NCI-H82 (cell line): ENCODE results near the gene MYH4.

ENCODE experiments used
- DNase-seq: peaks from one replicate; lab custom pipeline; 2025; lab: John Stamatoyannopoulos, UW

The MYH4 gene

DNA sequence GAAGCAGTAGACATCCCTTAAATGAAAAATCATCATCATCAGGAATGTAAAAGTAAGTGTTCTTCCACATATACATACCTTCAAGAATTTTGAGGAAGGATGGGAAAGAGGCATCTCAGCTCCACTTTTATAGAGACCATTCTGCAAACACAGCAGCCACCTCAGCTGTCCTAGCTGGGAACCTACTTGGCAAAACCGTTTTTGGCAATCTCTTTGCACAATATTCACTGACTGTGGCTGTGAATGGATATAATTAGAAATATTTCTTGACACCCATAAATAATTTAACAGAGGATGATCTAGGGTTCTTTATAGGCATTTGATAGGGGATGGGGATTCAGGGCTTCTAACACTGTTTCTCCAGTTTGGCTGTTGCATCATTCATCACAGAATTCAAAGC is at the start of gene MYH4:
Gene MYH4, minus strand, starts transcription at position 101 of the 400 bp plus-strand sequence. CDS start 2,814 bp downstream, outside the sequence.
- DNase-seq: no peak

DNA sequence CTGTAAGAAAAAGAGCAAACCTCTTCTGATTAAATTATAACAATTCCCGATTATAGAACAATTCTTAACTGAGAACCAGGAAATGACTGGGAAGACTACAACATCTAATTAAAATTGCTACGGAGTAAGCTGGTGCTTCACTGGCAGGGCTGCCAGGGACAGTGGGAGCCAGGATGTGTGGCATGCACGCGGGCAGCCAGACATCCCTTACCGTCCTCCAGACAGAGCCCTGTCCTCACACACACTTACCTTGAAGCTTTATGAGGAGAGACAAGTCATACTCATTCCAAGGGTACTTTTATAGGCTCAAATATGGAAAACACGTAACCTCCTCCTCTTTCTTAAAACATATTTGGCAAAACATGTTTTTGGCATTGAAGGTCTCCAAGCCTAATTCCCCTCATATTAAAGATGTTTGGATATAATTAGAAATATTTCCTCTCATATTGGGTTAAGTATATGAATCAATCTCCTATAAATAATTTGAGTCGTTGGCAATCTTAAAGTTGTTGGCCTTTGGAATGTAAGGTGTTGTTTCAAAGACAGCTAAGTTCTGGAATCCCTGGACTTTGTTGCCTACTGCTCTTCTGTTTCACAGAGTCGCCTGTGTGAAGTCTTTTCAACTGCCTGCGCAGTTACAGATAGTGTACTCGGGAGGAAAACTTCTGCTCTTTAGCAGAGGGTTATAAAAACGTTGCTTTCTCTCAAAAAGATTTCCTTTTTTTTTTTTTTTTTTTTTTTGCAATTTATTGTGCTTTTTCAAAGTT is 49.1 kb upstream of the MYH4 start, which contains the start of gene MYH1:
Gene MYH1, minus strand, starts transcription at position 272 of the 767 bp plus-strand sequence. CDS start 1,900 bp downstream, outside the sequence.
- DNase-seq: no peak

DNA sequence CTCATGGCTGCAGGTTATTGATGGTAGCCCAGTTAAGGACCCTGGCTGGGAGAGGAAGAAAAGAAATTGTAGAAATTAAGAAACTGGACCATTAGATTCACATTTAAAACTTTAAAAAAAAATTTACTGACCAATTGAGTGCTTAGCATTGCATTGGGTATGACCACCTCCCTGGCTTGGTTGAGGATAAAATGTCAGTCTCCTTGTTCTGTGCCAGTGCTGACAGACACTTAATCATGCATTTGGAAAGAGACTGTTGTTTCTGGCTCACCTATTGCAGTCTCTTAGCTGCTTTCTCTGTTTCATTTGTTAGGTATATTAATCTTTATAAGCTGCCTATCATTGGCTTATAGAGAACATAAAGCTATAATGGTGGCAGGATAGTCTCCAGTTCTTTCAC is 47.3 kb upstream of the MYH4 start:
- DNase-seq: no peak

DNA sequence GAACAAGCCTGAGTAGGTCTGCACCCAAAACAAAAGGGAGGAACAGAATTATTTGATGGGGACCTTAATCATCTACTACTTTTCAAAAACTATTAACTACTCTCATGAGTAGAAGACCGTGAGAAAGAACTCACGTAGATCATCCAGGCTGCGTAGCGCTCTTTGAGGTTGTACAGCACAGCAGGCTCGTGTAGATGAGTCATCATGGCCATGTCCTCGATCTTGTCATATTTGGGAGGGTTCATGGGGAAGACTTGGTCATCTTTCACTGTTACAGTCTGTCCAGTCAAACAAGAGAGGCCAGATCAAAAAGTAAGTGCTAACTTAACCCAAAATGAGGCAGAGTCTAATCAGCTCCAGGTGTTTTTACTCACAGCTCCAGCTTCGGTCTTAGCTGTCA is 46.7 kb upstream of the MYH4 start:
- DNase-seq: no peak

DNA sequence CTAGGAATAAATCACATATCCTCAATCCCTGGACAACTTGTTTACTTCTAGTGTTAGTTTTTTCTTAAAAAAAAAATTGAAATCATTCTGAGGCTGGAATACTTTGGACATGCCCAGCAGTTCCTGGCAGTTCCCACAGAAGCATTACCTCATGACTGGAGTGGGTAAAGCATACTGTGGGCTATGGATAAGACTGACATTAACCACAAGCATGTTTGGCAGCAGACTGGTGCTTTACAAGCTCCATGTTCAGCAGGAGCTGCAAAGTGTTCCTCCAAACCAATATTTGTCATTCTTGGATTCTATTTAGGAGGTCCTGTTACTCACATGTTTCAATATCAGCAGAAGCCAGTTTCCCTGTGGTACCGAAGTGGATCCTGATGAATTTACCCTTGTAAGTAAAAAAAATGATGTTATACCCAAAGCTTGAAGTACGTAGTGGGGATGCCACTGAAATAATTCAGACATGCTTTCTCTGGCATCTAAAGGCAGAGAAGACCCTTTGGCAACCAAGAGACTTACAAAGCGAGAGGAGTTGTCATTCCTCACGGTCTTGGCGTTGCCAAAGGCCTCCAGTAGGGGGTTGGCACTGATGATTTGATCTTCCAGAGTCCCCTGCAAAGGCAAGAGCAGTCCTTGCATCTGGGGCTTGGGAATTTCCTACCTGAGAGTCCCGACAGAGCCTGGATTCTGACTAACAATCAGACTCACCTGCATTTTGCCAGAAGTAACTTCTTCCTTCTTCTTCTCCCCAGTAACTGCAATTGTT is 44.1 kb upstream of the MYH4 start:
- no peak for DNase-seq

DNA sequence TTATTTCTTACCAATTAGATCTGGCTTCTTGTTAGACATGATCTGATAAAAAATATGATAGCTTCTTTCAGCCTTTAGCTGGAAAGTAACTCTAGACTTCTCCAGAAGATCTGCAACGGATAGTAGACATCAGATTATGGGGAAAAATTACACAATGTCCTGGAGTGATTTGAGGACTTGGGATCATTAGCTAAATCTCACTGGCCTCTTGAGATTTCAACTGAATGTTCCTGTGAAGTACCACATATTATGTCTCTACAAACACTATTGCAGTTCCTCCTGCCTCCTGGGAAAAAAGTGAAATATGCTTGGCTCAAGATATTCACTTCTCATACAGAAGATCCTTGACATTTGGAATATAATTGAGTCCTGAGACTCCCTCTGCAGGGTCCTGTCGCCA is 43.5 kb upstream of the MYH4 start:
- DNase-seq: no peak

DNA sequence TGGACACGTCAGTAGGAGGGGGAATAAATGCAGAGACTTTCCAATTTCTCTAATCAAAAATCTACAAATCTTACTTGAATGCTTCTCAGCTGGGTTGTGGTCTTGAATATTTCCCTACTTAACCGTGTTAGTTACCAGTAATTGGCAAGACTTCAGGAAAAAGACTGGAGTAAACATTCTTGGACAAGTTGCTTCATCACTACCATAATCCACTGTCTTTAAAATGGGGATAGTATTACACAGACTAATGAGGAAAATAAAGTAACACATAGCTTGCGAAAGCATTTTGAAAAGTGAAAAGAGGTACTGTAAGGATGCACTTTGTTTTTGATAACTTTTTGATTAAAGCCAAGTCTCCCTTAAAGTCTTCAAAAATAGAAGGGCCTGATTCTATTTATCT is 30.6 kb upstream of the MYH4 start:
- no peak for DNase-seq

DNA sequence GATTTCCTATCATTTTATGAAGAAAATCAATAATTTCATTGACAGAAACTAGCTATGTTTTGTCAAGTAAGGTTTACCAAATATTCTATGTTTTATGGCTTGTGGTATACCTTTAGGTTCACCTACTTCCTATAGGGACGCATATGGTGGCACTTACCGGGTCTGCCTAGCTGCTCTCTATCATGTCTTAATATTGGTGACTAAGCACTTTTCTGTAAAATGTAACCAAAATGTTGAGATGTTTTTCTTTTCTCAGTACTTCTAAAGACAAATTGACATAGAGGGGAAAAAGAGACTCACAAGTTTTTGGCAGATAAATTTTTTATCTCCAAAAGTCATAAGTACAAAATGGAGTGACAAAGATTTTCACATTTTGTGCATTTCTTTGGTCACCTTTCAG is 22.6 kb upstream of the MYH4 start:
- DNase-seq: no peak

DNA sequence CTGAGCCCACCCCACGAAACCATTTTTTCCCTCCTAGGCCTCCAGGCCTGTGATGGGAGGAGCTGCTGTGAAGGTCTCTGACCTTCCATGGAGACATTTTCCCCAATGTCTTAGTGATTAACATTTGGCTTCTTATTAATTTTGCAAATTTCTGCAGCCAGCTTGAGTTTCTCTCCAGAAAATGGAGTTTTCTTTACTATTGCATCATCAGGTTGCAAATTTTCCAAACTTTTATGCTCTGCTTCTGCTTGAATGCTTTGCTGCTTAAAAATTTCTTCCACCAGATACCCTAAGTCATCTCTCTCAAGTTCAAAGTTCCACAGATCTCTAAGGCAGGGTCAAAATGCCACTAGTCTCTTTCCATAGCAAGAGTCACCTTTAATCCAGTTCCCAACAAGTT is 12.9 kb upstream of the MYH4 start:
- no peak for DNase-seq

DNA sequence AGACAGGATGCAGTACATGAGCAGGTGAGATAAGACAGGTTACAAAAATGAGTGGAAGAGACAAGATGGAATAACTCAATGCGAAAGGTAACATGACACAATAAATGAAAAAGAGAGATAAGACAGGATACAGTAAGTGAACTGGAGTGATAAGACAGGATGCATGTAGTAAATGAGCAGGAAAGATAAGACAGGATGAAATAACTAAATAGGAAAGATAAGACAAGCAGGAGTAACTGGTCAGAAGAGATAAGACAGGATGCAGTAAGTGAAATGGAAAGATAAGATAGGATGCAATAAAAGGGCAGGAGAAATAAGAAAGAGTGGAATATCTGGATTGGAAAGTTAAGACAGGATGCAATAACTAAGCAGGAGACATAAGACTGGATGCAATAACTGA is 8.3 kb upstream of the MYH4 start:
- no peak for DNase-seq

DNA sequence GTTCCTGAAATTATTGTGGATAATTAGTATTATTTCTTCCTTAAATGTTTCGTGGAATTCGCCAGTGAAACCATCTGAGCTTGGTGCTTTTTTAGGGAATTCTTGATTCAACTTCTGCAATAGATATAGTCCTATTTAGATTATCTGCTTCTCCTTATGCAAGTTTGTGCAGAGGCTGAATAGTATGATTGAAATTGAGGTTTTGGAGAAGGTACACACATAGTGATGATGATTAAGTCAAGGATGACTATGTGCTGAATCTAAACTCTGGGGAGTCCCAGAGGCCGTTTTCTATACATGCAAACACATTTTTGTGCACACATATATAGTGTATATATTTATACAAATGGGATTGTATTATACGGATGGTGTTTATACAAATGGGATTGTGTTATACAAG is 5.2 kb upstream of the MYH4 start:
- DNase-seq: no peak

DNA sequence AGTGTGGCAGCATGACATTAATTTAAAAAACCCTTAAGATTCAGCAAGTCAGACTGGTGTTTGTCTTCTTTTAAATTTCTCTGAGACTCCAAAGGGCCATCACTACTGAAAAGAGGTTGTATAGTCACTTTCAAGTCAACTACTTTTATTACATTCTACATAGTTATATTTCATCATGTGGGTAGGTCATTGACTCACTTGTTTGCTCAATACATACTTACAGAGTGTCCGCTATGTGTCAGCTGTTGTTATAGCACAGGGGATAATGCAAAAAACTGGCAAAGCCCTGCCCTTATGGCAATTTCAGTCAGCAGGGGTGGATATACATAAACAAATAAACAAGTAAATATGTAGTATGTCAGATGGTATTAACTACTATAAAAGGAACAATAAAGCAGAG is 2.5 kb upstream of the MYH4 start:
- DNase-seq: no peak

DNA sequence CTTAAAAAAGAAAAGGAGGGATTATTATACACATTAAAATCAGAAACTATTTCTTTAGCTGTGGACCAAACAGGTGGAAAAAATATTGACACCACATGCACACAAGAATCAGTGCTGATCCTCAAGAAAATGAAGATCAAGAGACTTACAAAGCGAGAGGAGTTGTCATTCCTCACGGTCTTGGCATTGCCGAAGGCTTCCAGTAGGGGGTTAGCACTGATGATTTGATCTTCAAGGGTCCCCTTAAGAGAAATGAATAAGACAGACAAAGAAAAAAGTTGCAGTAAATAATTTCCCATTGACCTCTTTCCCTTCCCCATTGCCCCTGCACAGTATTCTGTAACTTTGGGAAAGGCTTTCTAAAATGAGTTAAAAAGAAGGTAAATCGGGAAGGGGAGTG is 6.0 kb downstream of the MYH4 start:
- no peak for DNase-seq

DNA sequence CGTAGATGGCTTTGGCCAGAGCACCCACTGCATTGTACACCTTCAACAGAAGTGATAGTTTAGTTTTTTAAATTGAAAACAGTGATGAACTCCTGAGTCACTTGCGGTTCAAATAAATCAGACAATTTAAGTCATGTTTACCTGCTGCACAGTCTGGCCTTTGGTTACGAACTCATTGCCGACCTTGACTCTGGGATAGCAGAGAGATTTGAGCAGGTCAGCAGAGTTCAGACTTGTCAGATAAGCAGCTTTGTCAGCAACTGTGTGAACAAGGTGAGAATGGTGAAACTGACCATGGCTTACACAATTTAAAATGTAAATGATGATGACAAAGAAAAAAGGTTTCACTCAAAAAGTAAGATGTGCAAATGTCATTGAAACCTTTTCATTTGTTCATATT is 9.3 kb downstream of the MYH4 start:
- DNase-seq: no peak

DNA sequence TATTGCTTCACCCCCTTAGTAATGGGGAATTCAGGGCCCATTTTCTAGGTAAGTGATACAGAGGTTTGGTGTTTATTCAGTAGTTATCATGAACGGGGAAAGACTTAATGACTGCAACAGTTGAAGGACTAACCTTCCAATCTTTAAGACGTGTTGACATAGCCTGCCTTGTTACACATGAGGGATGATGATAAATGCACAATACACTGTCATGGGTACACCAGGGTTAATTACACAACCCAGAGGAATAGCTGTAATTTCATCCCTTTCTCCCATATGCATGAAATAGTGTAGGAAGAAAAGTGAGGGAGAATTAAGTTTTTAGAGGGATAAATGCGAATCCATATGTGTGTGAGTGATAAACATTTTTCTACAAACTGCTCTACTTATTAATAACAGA is 10.7 kb downstream of the MYH4 start:
- DNase-seq: no peak

DNA sequence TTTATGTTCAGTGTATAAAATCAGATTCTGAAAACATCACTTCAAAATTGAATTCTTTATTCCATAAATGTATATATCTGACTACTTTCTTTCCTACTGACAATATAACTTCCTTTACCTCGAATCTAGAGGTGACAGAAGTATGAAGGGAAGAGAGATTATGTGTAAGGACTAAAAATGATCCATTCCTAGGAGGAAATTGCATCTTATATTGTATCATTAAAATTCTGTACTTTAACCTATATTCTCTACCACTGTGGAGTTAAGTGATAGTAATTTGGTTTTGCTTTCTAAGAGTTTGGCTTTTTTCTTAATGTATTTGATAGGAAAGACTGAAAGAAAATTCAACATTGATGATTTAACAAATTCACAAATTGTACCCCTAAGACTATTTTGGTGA is 11.4 kb downstream of the MYH4 start:
- DNase-seq: no peak

DNA sequence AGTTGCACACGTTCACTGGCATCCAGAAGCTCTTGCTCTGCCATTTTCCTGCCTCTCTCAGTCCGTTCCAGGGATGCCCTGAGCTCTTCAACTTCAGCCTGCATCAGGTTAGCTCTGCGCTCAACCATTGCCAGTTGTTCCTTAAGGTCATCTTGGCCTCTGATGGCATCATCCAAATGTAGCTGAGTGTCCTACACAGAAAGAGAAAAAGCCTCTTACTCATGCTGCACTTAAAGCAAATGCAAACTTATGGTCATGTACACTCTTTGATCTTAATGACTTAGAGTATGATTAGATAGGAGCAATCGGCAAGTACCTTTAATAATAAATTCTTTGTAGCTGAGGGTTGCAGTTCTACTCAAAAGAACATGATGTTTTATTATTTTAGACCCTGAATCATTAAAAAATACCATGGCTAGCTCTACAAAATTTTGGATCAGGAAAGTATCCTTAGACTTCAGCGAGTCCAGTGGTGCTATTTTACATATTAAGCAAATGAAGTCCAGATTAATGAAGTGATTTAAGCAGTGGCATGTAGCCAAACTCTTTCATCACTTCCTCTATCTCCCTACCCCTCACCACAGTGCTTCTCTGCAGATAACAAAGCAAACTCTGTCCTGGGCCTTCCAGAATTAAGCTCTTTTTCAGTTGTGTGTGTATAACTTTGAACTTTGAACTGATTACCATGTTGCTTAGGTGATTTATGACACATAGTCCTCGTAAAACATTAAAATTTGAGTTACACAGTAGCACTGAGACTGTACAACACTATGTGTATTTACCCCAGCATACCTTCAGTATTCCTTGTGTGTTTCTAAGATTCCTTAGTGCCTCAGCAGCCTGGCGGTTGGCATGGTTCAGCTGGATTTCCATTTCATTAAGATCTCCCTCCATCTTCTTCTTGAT is 22.1 kb downstream of the MYH4 start:
- no peak for DNase-seq

DNA sequence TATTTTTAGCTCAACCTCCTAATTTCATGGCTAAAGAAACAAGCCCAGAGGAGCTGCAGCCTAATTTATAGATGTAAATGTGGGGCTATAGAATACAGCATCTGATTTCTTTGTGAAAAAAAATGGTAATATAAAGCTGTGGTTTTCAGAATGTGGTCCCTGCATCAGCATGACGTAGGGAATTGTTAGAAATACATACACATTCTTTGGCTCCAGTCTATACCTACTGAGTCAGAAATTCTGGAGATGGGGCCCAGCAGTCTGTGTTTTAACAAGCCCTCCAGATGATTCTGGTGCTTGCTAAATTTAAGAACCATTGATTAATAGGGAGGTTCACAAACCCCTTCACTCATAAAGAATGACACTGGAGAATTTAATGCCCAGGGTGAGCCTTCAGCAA is 29.5 kb downstream of the MYH4 start:
- no peak for DNase-seq

DNA sequence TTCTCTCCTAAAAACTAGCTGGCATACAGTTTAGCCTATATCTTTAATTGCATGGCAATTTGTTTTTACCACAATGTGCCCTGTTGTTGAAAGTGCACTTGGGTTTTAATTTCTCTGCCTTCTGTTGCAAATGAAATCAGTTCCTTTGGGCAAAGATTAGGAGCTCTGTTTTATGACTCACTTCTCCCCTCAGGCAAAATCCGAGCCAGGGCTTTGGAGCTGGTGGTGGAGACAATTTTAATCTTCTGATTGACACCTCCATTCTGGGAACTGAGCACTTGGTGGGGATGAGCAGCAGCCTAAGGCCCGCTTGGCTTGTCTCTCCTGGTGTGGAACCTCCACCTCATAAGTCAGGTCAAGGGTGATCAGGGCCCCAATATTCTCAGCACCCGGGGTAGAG is 34.3 kb downstream of the MYH4 start:
- no peak for DNase-seq

DNA sequence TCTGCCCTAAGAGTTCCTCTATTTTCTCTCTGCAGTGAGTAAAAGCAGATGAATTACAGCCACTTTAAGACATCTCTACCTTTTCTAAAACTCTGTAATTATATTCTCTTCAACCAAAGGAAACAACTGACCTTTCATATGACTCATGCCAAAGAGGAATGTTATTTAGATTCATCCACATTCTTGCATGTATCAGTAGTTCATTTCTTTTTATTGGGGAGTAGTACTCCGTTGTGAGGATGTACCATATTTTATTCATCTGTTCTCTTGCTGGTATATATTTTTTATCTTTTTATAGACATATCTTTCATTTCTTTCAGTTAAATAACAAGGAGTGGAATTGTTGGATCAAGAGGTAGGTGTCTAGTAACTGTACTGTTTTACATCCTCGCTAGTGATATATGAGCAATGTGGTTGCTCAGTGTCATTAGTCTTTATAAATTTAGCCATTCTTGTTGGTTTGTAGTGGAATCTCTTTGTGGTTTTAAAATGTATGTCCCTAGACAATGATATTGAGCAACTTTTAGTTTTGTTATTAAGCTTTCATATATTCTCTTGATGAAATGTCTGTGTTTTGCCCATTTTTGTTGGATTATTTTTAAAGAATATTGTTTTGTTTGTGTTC is 39.8 kb downstream of the MYH4 start:
- no peak for DNase-seq

DNA sequence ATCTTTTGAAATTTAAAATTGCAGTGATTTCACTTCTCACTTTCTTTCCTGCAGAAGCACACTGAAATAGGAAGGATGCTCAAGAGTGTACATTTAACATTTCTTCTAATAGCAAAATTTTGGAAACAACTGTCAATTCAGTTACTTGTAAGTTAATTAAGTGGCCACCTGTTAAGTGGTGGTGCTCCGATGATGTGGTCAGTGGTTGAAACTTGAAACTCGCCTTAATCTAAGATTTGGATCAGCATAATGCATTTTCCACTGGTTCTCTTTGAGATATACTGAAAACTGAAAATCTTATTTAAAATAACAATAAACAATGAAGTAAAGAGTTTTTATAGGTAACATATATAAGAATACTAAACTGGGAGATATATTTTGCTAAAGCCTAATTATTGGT is 40.6 kb downstream of the MYH4 start:
- no peak for DNase-seq
